Endothelial cell of umbilical vein (primary cell): ENCODE data around the gene PRMT7. TPM values are rescaled to one million over a fixed set of nuclear protein-coding genes. Genes with fewer than 3 reads are reported as not detected.

Source experiments
- BruUV-seq: library from RNA; stranded (reverse); fragments of 400-500 nt; replicated peaks from 2 replicates; lab custom pipeline; 2021; lab: Mats Ljungman, UMichigan
- CTCF ChIA-PET: fragments of 300-600, 350-600 bp; sonication (Branson Sonifier 250); formaldehyde crosslinking; loops from one replicate; lab custom pipeline; 2021; ENCODE audit warnings: antibody characterized with exemption, inconsistent platforms; lab: Charles Lee
- POLR2A ChIA-PET: fragments of 300-600, 350-600 bp; sonication (Branson Sonifier 250); formaldehyde crosslinking; loops from one replicate; lab custom pipeline; 2021; ENCODE audit warnings: antibody characterized with exemption, inconsistent platforms; lab: Charles Lee
- DNase-seq: peaks from one replicate; pipeline ENCODE4 v3.0.0-alpha.2; 2011; ENCODE audit warnings: low read depth, low spot score
- FAIRE-seq: peaks from 2 replicates; lab custom pipeline; 2011; peaks lifted over from hg19 to GRCh38; lab: Jason Lieb, UNC
- H2AFZ ChIP-seq: 2 replicates; pipeline ENCODE4 v1.6.0; 2012; ENCODE audit warnings: low read depth, low read length, control low read depth, inconsistent platforms
- H3K27ac ChIP-seq: 2 replicates; pipeline ENCODE4 v1.5.1; 2011; ENCODE audit warnings: low read depth, mild to moderate bottlenecking, control low read depth, low read length, moderate library complexity; ENCODE audit not compliant: insufficient read depth
- H3K27me3 ChIP-seq, 2 experiments: 2 replicates each; pipeline versions ENCODE4 v1.6.0 to v1.6.1; 2011; ENCODE audit warnings: low read length in 2 of 2, mixed read lengths in 1 of 2; ENCODE audit not compliant: control insufficient read depth in 2 of 2, insufficient read depth in 2 of 2
- H3K36me3 ChIP-seq, 2 experiments: 2 replicates in 1 of 2; 3 replicates in 1 of 2; pipeline ENCODE4 v1.5.1; 2011; ENCODE audit warnings: low read length in 2 of 2, mild to moderate bottlenecking in 1 of 2, moderate library complexity in 1 of 2; ENCODE audit not compliant: control insufficient read depth in 2 of 2, insufficient read depth in 2 of 2; ENCODE audit errors: extremely low read depth in 1 of 2
- H3K4me1 ChIP-seq: 3 replicates; pipeline ENCODE4 v1.5.1; 2011; ENCODE audit warnings: mild to moderate bottlenecking, low read length; ENCODE audit not compliant: control insufficient read depth, insufficient read depth; ENCODE audit errors: extremely low read depth
- H3K4me2 ChIP-seq: 2 replicates; pipeline ENCODE4 v1.6.1; 2011; ENCODE audit warnings: low read length, control low read depth, mixed read lengths; ENCODE audit not compliant: insufficient read depth
- H3K4me3 ChIP-seq, 3 experiments: fragments of 200-600 bp in 1 of 3; sonication (generic), shearing (Covaris generic) in 1 of 3; replicated peaks in 1 of 3; 2 replicates each; pipeline ENCODE4 v1.5.1; 2011 to 2016; ENCODE audit warnings: control low read depth in 3 of 3, low read length in 3 of 3, mild to moderate bottlenecking in 2 of 3, inconsistent platforms in 1 of 3, low read depth in 1 of 3, moderate library complexity in 1 of 3; ENCODE audit not compliant: insufficient read depth in 1 of 3
- H3K79me2 ChIP-seq: 2 replicates; pipeline ENCODE4 v1.6.0; 2012; ENCODE audit warnings: low read length, inconsistent platforms; ENCODE audit not compliant: control insufficient read depth, insufficient read depth
- H3K9ac ChIP-seq: replicated peaks from 2 replicates; pipeline ENCODE3; 2011; ENCODE audit warnings: low read length, control low read depth; ENCODE audit not compliant: insufficient read depth; ENCODE audit errors: extremely low read depth
- H3K9me1 ChIP-seq: replicated peaks from 3 replicates; pipeline ENCODE4 v1.6.0; 2011; ENCODE audit warnings: mild to moderate bottlenecking, low read length; ENCODE audit not compliant: control insufficient read depth, insufficient read depth; ENCODE audit errors: extremely low read depth
- H3K9me3 ChIP-seq: replicated peaks from 2 replicates; pipeline ENCODE4 v1.5.1; 2012; ENCODE audit warnings: low read length, inconsistent platforms; ENCODE audit not compliant: control insufficient read depth, insufficient read depth
- H4K20me1 ChIP-seq: replicated peaks from 2 replicates; pipeline ENCODE3; 2011; ENCODE audit warnings: mild to moderate bottlenecking, low read length; ENCODE audit not compliant: control insufficient read depth, insufficient read depth; ENCODE audit errors: extremely low read depth
- CTCF ChIP-seq, 2 donors: IDR thresholded peaks; 1 replicate in 1 of 2; 2 replicates in 1 of 2; pipeline ENCODE4 v1.5.1; 2011; ENCODE audit warnings: low read length in 2 of 2, mild to moderate bottlenecking in 2 of 2, moderate library complexity in 2 of 2, control low read depth in 1 of 2, inconsistent platforms in 1 of 2, low read depth in 1 of 2; ENCODE audit not compliant: insufficient read depth in 1 of 2; ENCODE audit errors: extremely low read depth in 1 of 2
- EZH2 ChIP-seq: IDR thresholded peaks from 2 replicates; pipeline ENCODE4 v1.6.1; 2012; ENCODE audit warnings: borderline replicate concordance, low read depth, mild to moderate bottlenecking, moderate library complexity, low read length, inconsistent platforms; ENCODE audit not compliant: severe bottlenecking
- FOS ChIP-seq: IDR thresholded peaks from 2 replicates; pipeline ENCODE4 v1.6.1; 2011; ENCODE audit warnings: mild to moderate bottlenecking, low read length, moderate library complexity, borderline replicate concordance; ENCODE audit not compliant: insufficient read depth
- GATA2 ChIP-seq: IDR thresholded peaks from 2 replicates; pipeline ENCODE4 v1.7.0; 2011; ENCODE audit warnings: low read depth, mild to moderate bottlenecking, moderate library complexity, mixed read lengths, low read length; ENCODE audit not compliant: insufficient read length, insufficient read depth
- JUN ChIP-seq: IDR thresholded peaks from 2 replicates; pipeline ENCODE4 v1.6.1; 2011; ENCODE audit warnings: borderline replicate concordance, low read depth; ENCODE audit not compliant: insufficient read length, insufficient read depth
- MYC ChIP-seq: IDR thresholded peaks from one replicate; pipeline ENCODE4 v1.6.1; 2011; ENCODE audit warnings: mild to moderate bottlenecking, low read depth, low read length
- POLR2A ChIP-seq: IDR thresholded peaks from 2 replicates; pipeline ENCODE4 v1.6.1; 2012; ENCODE audit warnings: low read depth, mild to moderate bottlenecking, control low read depth, low read length
- POLR2AphosphoS5 ChIP-seq: IDR thresholded peaks from 2 replicates; pipeline ENCODE4 v1.6.1; 2012; ENCODE audit warnings: low read depth, mild to moderate bottlenecking, control low read depth, low read length, moderate library complexity; ENCODE audit not compliant: insufficient read depth
- dilution Hi-C: fragments of 300-500 bp; cut with MboI; formaldehyde crosslinking; loops from one replicate; pipeline ENCODE4 v1.15.0; 2019; ENCODE audit warnings: low sequenced_read_pairs; ENCODE audit not compliant: extremely low pct_ligation_motif_present
- intact Hi-C: fragments of 100-400 bp; cut with micrococcal nuclease; formaldehyde crosslinking; loops from one replicate; pipeline ENCODE4 v1.10.0; 2022
- polyA plus RNA-seq, 4 experiments: library from polyadenylated mRNA; depleted of rRNA in 3 of 4; stranded (reverse) in 3 of 4; unstranded in 1 of 4; fragments of >200 nt; gene quantifications; 2 replicates each; pipeline versions ENCODE4 v1.2.1 to v1.2.3, GENCODE V29; 2011 to 2012; ENCODE audit warnings: missing spikeins in 1 of 4
- total RNA-seq: library from RNA; stranded (reverse); gene quantifications from 2 replicates; pipeline ENCODE4 v1.2.3, GENCODE V29; 2021
- TF ChIP-seq, protein P1 (sequence below): IDR thresholded peaks from 2 replicates; pipeline ENCODE4 v1.6.1; 2011; ENCODE audit not compliant: insufficient read depth, insufficient read length

Gene PRMT7
- total and polyA plus RNA-seq, 2 donors (not counting 3 experiments of a cell fraction or from before 2014, with no cell fraction given), result 43.4 to 57.9 TPM

GRCh38 chr16:68274441-68274840 lies 36.4 kb upstream of the PRMT7 start:
- H3K4me1 ChIP-seq, result no peaks in the 10 kb centered on the region
- no peaks in the 10 kb centered on the region for H3K9me3 ChIP-seq
- H3K36me3 ChIP-seq, result peaks cover 0 to 26% of the 10 kb centered on the region in 2 experiments
- peaks cover 65% of the 10 kb centered on the region for H3K79me2 ChIP-seq
- intact Hi-C loops, result no loop called here
- no peaks in the 10 kb centered on the region for H3K27me3 ChIP-seq
- no peak overlapping the region for H3K27ac ChIP-seq
- BruUV-seq, result no TSS peak
- no peak for DNase-seq
- ChIA-PET POLR2A (no interaction called here), CTCF (interaction anchor here (1.0 to 4.0 kb wide), 4 partner anchors 12 to 54 kb away, joined by 3 to 27 read pairs (median 4); partner anchors contain the start of gene SLC7A6)
- H2AFZ ChIP-seq, result no peak overlapping the region
- no peaks in the 10 kb centered on the region for H3K9me1 ChIP-seq
- H3K4me3 ChIP-seq, result no peak overlapping the region
- H3K4me2 ChIP-seq, result no peak overlapping the region
- dilution Hi-C loops, result no loop called here
- H4K20me1 ChIP-seq, result no peaks in the 10 kb centered on the region
- H3K9ac ChIP-seq, result no peak overlapping the region
- TF ChIP-seq POLR2AphosphoS5 (no peak), POLR2A (no peak), JUN (no peak), GATA2 (no peak), CTCF (IDR thresholded peaks at IDR 0.05; ENCODE audit: extremely low read depth in 1 of 2, insufficient read depth in 1 of 2, low read depth in 1 of 2, low read length in 2 of 2) (no peak), FOS (no peak), EZH2 (no peak), MYC (no peak)
- TF ChIP-seq, protein P1, sequence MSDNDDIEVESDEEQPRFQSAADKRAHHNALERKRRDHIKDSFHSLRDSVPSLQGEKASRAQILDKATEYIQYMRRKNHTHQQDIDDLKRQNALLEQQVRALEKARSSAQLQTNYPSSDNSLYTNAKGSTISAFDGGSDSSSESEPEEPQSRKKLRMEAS, result no peak
- no peak for FAIRE-seq
